ENCODE data around the gene ANKRD60.

ANKRD60 gene

GRCh38 chr20:58228484-58229197, at the start of gene ANKRD60:
TSS of gene ANKRD60 (minus strand) at chr20:58228653. CDS start at chr20:58228653, 0 bp downstream.
- DNase-seq = peak; percentile 24

- no peak for DNase-seq
Measured at GRCh38 chr20:58277578-58278472, 49.4 kb upstream of the ANKRD60 start.

- no peak for DNase-seq
Measured at GRCh38 chr20:58277107-58277506, 48.7 kb upstream of the ANKRD60 start.

GRCh38 chr20:58274384-58274783, 45.9 kb upstream of the ANKRD60 start:
- no peak for DNase-seq

GRCh38 chr20:58271606-58272351, 43.3 kb upstream of the ANKRD60 start:
- peak; percentile 66 for DNase-seq

- no peak for DNase-seq
Measured at GRCh38 chr20:58268936-58269619, 40.6 kb upstream of the ANKRD60 start.

- DNase-seq = no peak
Measured at GRCh38 chr20:58268421-58268821, 40.0 kb upstream of the ANKRD60 start.

- no peak for DNase-seq
Measured at GRCh38 chr20:58267389-58268215, 39.1 kb upstream of the ANKRD60 start.

GRCh38 chr20:58264271-58264670, 35.8 kb upstream of the ANKRD60 start:
- no peak for DNase-seq

GRCh38 chr20:58261660-58262059, 33.2 kb upstream of the ANKRD60 start:
- DNase-seq = no peak

GRCh38 chr20:58260006-58260405, 31.6 kb upstream of the ANKRD60 start:
- DNase-seq = no peak

- DNase-seq = no peak
Measured at GRCh38 chr20:58256842-58257241, 28.4 kb upstream of the ANKRD60 start.

- no peak for DNase-seq
Measured at GRCh38 chr20:58256307-58256706, 27.9 kb upstream of the ANKRD60 start.

GRCh38 chr20:58254890-58255289, 26.4 kb upstream of the ANKRD60 start:
- no peak for DNase-seq

- DNase-seq = no peak
Measured at GRCh38 chr20:58251979-58252591, 23.6 kb upstream of the ANKRD60 start.

- no peak for DNase-seq
Measured at GRCh38 chr20:58251348-58251978, 23.0 kb upstream of the ANKRD60 start.

- DNase-seq = no peak
Measured at GRCh38 chr20:58246346-58246745, 17.9 kb upstream of the ANKRD60 start.

GRCh38 chr20:58245931-58246330, 17.5 kb upstream of the ANKRD60 start:
- DNase-seq = no peak

- no peak for DNase-seq
Measured at GRCh38 chr20:58245181-58245891, 16.9 kb upstream of the ANKRD60 start.

GRCh38 chr20:58244517-58245030, 16.1 kb upstream of the ANKRD60 start:
- no peak for DNase-seq
